Lung (tissue), 12 donors: ENCODE measurements around the gene MARF1. TPM values are rescaled to one million over a fixed set of nuclear protein-coding genes. Genes with fewer than 3 reads are reported as not detected.
"Not testable (repeated sequence)": the region's sequence is repeated elsewhere in the genome, so short reads cannot be mapped to it uniquely, and the experiment has no call there.

Experiments
- ATAC-seq: fragments of 200-7000 bp; cut with Tn5 transposase; one replicate; pipeline ENCODE4 v1.9.1; 2020; ENCODE audit warnings: moderate number of reproducible peaks; ENCODE audit not compliant: insufficient read depth, low FRiP score
- DNase-seq, 3 donors: peaks; one replicate each; pipeline ENCODE4 v3.0.0-alpha.2; 2013 to 2017
- H3K27ac ChIP-seq, 2 donors: one replicate each; pipeline ENCODE4 v1.5.1; 2013; ENCODE audit warnings: mild to moderate bottlenecking in 2 of 2, moderate library complexity in 2 of 2, control low read depth in 1 of 2, inconsistent platforms in 1 of 2, low read depth in 1 of 2, low read length in 1 of 2
- H3K27me3 ChIP-seq, 3 donors: one replicate each; pipeline ENCODE4 v1.5.1; 2013; ENCODE audit warnings: low read length in 2 of 3; ENCODE audit not compliant: control insufficient read depth in 3 of 3, insufficient read depth in 3 of 3
- H3K36me3 ChIP-seq, 4 donors: one replicate each; pipeline ENCODE4 v1.5.1; 2013; ENCODE audit warnings: low read length in 4 of 4, mild to moderate bottlenecking in 1 of 4, moderate library complexity in 1 of 4; ENCODE audit not compliant: control insufficient read depth in 4 of 4, insufficient read depth in 4 of 4
- H3K4me1 ChIP-seq, 5 donors: one replicate each; pipeline ENCODE4 v1.5.1; 2013; ENCODE audit warnings: low read length in 5 of 5, mild to moderate bottlenecking in 2 of 5, moderate library complexity in 1 of 5; ENCODE audit not compliant: control insufficient read depth in 5 of 5, insufficient read depth in 5 of 5
- H3K4me3 ChIP-seq: one replicate; pipeline ENCODE4 v1.5.1; 2013; ENCODE audit warnings: mild to moderate bottlenecking, control low read depth, moderate library complexity
- H3K9ac ChIP-seq, 2 donors: one replicate each; pipeline ENCODE4 v1.5.1; 2013; ENCODE audit warnings: low read length in 2 of 2, control low read depth in 1 of 2; ENCODE audit not compliant: insufficient read depth in 1 of 2
- H3K9me3 ChIP-seq, 4 donors: one replicate each; pipeline ENCODE4 v1.5.1; 2013; ENCODE audit warnings: low read length in 3 of 4, mild to moderate bottlenecking in 1 of 4, moderate library complexity in 1 of 4; ENCODE audit not compliant: control insufficient read depth in 4 of 4, insufficient read depth in 3 of 4
- CTCF ChIP-seq: IDR thresholded peaks from 2 replicates; pipeline ENCODE4 v1.5.1; 2012; ENCODE audit warnings: mild to moderate bottlenecking; ENCODE audit errors: control extremely low read depth, extremely low read depth
- WGBS, 2 donors: extraction: QIAGEN DNeasy Blood & Tissue Kit; methylation state at CpG; one replicate each; pipeline ENCODE4 v1.1.7; 2013; 5-methylcytosine and 5-hydroxymethylcytosine counted together
- polyA plus RNA-seq, 2 donors: library from polyadenylated mRNA; stranded (reverse); fragments of 200-250 nt; gene quantifications; one replicate each; pipeline ENCODE4 v1.2.1, GENCODE V29; 2013
- total RNA-seq, 2 donors: library from RNA; depleted of rRNA in 1 of 2; stranded (reverse); fragments of >200 nt in 1 of 2; gene quantifications; one replicate each; pipeline ENCODE4 v1.2.1, GENCODE V29; 2014 to 2021
- donor health status: control.
- donor health status: control.
- donor health status: Bipolar disorder and iron deficiency.
- donor health status: healthy.
- donor health status: DM: yes; HTN: yes; CAD: no.

MARF1 gene
- total and polyA plus RNA-seq, 4 donors, result 18.0 to 72.1 (median 41.9) TPM

GRCh38 chr16:15650698-15651171 lies 7.8 kb upstream of the MARF1 start:
- H3K27me3 ChIP-seq, result no peaks in the 10 kb centered on the region
- WGBS, 2 donors, result 1 to 2% methylated on average over 18 of the region's 18 CpGs
- TF ChIP-seq CTCF, result no peak
- H3K4me3 ChIP-seq, result peak overlapping the region; percentile 70
- peak; percentile 61 to 66 (median 65) for DNase-seq
- peak overlapping the region; percentile 68 to 78 for H3K9ac ChIP-seq
- no peaks in the 10 kb centered on the region for H3K9me3 ChIP-seq
- H3K27ac ChIP-seq, result peak overlapping the region; percentile 76 to 80
- H3K36me3 ChIP-seq, result peaks cover 0 to 7% (median 0%) of the 10 kb centered on the region in 4 donors
- peaks cover 0 to 23% (median 3%) of the 10 kb centered on the region in 5 donors for H3K4me1 ChIP-seq
- no peak for ATAC-seq

GRCh38 chr16:15650019-15650697 lies 7.2 kb upstream of the MARF1 start, which contains the start of gene NDE1:
TSS of gene NDE1 (plus strand) at chr16:15650245. CDS start at chr16:15664779, 14,534 bp downstream.
- Histone ChIP-seq H3K9ac (peak within 1 kb of the TSS; percentile 68 to 78), H3K36me3 (peaks cover 0 to 7% (median 0%) of the 10 kb centered on the region in 4 donors), H3K4me3 (peak within 1 kb of the TSS; percentile 70), H3K4me1 (peaks cover 0 to 23% (median 3%) of the 10 kb centered on the region in 5 donors), H3K27me3 (no peaks in the 10 kb centered on the region), H3K9me3 (no peaks in the 10 kb centered on the region), H3K27ac (peak within 1 kb of the TSS; percentile 79 to 80)
- ATAC-seq (peak; percentile 99), DNase-seq (peak; percentile 93 to 96 (median 94))
- WGBS, 2 donors, result 0 to 1% methylated on average over 37 to 71 of the region's 71 CpGs
- no peak for TF ChIP-seq CTCF

GRCh38 chr16:15649727-15650018 lies 6.7 kb upstream of the MARF1 start:
- Histone ChIP-seq H3K9ac (peak overlapping the region in 1 of 2 donors; percentile 30), H3K4me3 (peak overlapping the region; percentile 11), H3K4me1 (peaks cover 0 to 23% (median 3%) of the 10 kb centered on the region in 5 donors), H3K27ac (peak overlapping the region; percentile 74 to 79), H3K36me3 (peaks cover 0 to 7% (median 0%) of the 10 kb centered on the region in 4 donors), H3K27me3 (no peaks in the 10 kb centered on the region), H3K9me3 (no peaks in the 10 kb centered on the region)
- WGBS, 2 donors, result 1% methylated on average over 14 of the region's 14 CpGs
- ATAC-seq (no peak), DNase-seq (peak in 1 of 3 donors; percentile 11)
- no peak for TF ChIP-seq CTCF

GRCh38 chr16:15649311-15649710 lies 6.4 kb upstream of the MARF1 start:
- peak overlapping the region in 1 of 2 donors; percentile 30 for H3K9ac ChIP-seq
- ATAC-seq, H3K36me3 ChIP-seq, DNase-seq, H3K4me3 ChIP-seq, H3K27me3 ChIP-seq, H3K9me3 ChIP-seq: not testable (repeated sequence)
- 64 to 77% methylated on average over 17 of the region's 17 CpGs for WGBS, 2 donors
- H3K4me1 ChIP-seq, result peaks cover 0 to 23% (median 3%) of the 10 kb centered on the region in 5 donors
- peak overlapping the region; percentile 74 to 79 for H3K27ac ChIP-seq
